ENCODE measurements around the gene TFAP2D.

TFAP2D gene

GRCh38 chr6:50713226-50713625 lies at the start of gene TFAP2D:
Gene TFAP2D, plus strand, starts transcription at chr6:50713526. Its CDS starts 530 bp downstream, at chr6:50714056.
- Mint-ChIP-seq H3K4me1 (peaks cover 11% of the 10 kb centered on the region), H3K4me3 (no peak within 1 kb of the TSS), H3K27ac (no peak within 1 kb of the TSS), H3K36me3 (ENCODE audit: low read depth) (no peaks in the 10 kb centered on the region), H3K27me3 (ENCODE audit: low read depth, poor library complexity) (peaks cover 100% of the 10 kb centered on the region), H3K9me3 (peaks cover 12% of the 10 kb centered on the region)
- no peak for DNase-seq
- no peak for TF ChIP-seq CTCF (IDR thresholded peaks at IDR 0.05)

- Mint-ChIP-seq H3K27ac (no peak overlapping the region), H3K4me3 (no peak overlapping the region), H3K4me1 (no peaks in the 10 kb centered on the region), H3K36me3 (ENCODE audit: low read depth) (no peaks in the 10 kb centered on the region), H3K27me3 (ENCODE audit: low read depth, poor library complexity) (peaks cover 4% of the 10 kb centered on the region), H3K9me3 (no peaks in the 10 kb centered on the region)
- no peak for DNase-seq
- TF ChIP-seq CTCF (IDR thresholded peaks at IDR 0.05), result no peak
Observed at GRCh38 chr6:50663806-50664205, 49.5 kb upstream of the TFAP2D start.

DNA sequence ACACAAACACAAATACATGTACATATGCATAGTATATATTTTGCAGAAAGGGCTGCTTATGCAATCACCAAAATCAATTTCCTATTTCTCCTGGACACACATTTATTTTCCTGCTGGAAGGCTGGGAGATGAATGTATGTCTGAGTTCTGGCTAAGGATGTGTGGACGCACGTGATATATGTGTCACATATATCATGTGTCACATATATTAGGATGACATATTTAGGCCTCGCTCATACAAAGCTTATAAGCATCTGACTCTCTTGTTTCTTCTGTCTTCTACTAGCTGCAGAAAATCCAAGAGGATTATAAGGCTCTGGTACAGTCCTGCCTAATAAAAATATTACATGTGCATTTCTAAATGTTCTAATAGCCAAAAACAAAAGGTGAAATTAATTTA lies 47.2 kb upstream of the TFAP2D start:
- TF ChIP-seq CTCF (IDR thresholded peaks at IDR 0.05), result no peak
- no peak overlapping the region for H3K27ac Mint-ChIP-seq
- DNase-seq, result no peak
- no peaks in the 10 kb centered on the region for H3K9me3 Mint-ChIP-seq
- peaks cover 4% of the 10 kb centered on the region for H3K27me3 Mint-ChIP-seq (ENCODE audit: low read depth, poor library complexity)
- H3K4me1 Mint-ChIP-seq, result no peaks in the 10 kb centered on the region
- no peak overlapping the region for H3K4me3 Mint-ChIP-seq
- H3K36me3 Mint-ChIP-seq (ENCODE audit: low read depth), result no peaks in the 10 kb centered on the region

GRCh38 chr6:50681213-50681824 lies 32.0 kb upstream of the TFAP2D start:
- Mint-ChIP-seq H3K4me1 (no peaks in the 10 kb centered on the region), H3K9me3 (no peaks in the 10 kb centered on the region), H3K36me3 (ENCODE audit: low read depth) (no peaks in the 10 kb centered on the region)

DNA sequence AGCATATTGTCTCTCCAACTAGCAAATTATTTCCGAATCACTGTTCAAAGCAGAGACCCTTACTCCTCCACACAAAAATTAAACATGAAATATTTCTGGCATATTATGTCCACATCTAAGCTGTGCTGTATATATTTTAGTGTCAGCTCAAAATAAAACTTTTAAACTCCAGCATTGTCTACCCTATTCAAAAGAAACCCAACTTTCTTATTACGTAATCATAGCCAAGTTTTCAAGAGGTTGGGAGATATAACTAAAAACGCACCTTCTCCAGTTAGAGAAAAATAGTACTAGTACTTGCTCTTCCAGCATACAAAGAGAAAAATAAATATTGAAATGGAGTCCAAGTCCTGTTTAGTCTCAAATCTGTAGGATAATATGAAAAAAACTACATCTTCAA lies 24.1 kb upstream of the TFAP2D start:
- Mint-ChIP-seq H3K4me1 (no peaks in the 10 kb centered on the region), H3K9me3 (no peaks in the 10 kb centered on the region), H3K4me3 (no peak overlapping the region), H3K36me3 (ENCODE audit: low read depth) (no peaks in the 10 kb centered on the region), H3K27me3 (ENCODE audit: low read depth, poor library complexity) (peaks cover 32% of the 10 kb centered on the region), H3K27ac (no peak overlapping the region)
- TF ChIP-seq CTCF (IDR thresholded peaks at IDR 0.05), result no peak
- no peak for DNase-seq

More at GRCh38 chr6:50681213-50681824, 32.0 kb upstream of the TFAP2D start:
- TF ChIP-seq CTCF (IDR thresholded peaks at IDR 0.05), result no peak
- Mint-ChIP-seq H3K27ac (no peak overlapping the region), H3K27me3 (ENCODE audit: low read depth, poor library complexity) (peaks cover 18% of the 10 kb centered on the region), H3K4me3 (no peak overlapping the region)
- DNase-seq, result no peak

- Mint-ChIP-seq H3K4me3 (no peak overlapping the region), H3K4me1 (no peaks in the 10 kb centered on the region), H3K27ac (no peak overlapping the region), H3K27me3 (ENCODE audit: low read depth, poor library complexity) (peaks cover 45% of the 10 kb centered on the region), H3K36me3 (ENCODE audit: low read depth) (no peaks in the 10 kb centered on the region), H3K9me3 (no peaks in the 10 kb centered on the region)
- no peak for TF ChIP-seq CTCF (IDR thresholded peaks at IDR 0.05)
- no peak for DNase-seq
Observed at GRCh38 chr6:50691814-50692495, 21.4 kb upstream of the TFAP2D start.
